Measurements from ENCODE around the gene HPCAL1.
"Not testable (repeated sequence)": the region's sequence is repeated elsewhere in the genome, so short reads cannot be mapped to it uniquely, and the experiment has no call there.

The HPCAL1 gene

GRCh38 chr2:10302479-10303180, at the start of gene HPCAL1:
HPCAL1 (plus strand) TSS chr2:10302904; CDS start chr2:10419758, 116,854 bp downstream.
- peak; percentile 65 to 77 for DNase-seq

GRCh38 chr2:10253596-10254372, 48.9 kb upstream of the HPCAL1 start:
- no peak for DNase-seq

- DNase-seq = no peak
Measured at GRCh38 chr2:10254373-10255188, 48.1 kb upstream of the HPCAL1 start.

- no peak for DNase-seq
Measured at GRCh38 chr2:10255189-10256030, 47.3 kb upstream of the HPCAL1 start.

- no peak for DNase-seq
Measured at GRCh38 chr2:10256031-10256514, 46.6 kb upstream of the HPCAL1 start.

- no peak for DNase-seq
Measured at GRCh38 chr2:10256515-10257031, 46.1 kb upstream of the HPCAL1 start.

- no peak for DNase-seq
Measured at GRCh38 chr2:10257036-10257435, 45.7 kb upstream of the HPCAL1 start.

GRCh38 chr2:10257500-10258147, 45.1 kb upstream of the HPCAL1 start:
- DNase-seq = no peak

GRCh38 chr2:10258326-10258725, 44.4 kb upstream of the HPCAL1 start:
- no peak for DNase-seq

- no peak for DNase-seq
Measured at GRCh38 chr2:10258726-10259125, 44.0 kb upstream of the HPCAL1 start.

GRCh38 chr2:10260130-10260529, 42.6 kb upstream of the HPCAL1 start:
- DNase-seq = no peak

GRCh38 chr2:10263526-10263925, 39.2 kb upstream of the HPCAL1 start:
- not testable (repeated sequence) for DNase-seq

GRCh38 chr2:10264506-10265328, 38.0 kb upstream of the HPCAL1 start:
- peak in 1 of 2 experiments; percentile 28 for DNase-seq

GRCh38 chr2:10265329-10266132, 37.2 kb upstream of the HPCAL1 start:
- DNase-seq = no peak

- DNase-seq = no peak
Measured at GRCh38 chr2:10266133-10266620, 36.5 kb upstream of the HPCAL1 start.

GRCh38 chr2:10267036-10267435, 35.7 kb upstream of the HPCAL1 start:
- DNase-seq = no peak

- peak; percentile 82 to 92 for DNase-seq
Measured at GRCh38 chr2:10267551-10268465, 34.9 kb upstream of the HPCAL1 start.

- no peak for DNase-seq
Measured at GRCh38 chr2:10269291-10269690, 33.4 kb upstream of the HPCAL1 start.

Data from NCI-H524 (cell line).